ENCODE measurements around the gene ALOX12B.
"Not testable (repeated sequence)": the region's sequence is repeated elsewhere in the genome, so short reads cannot be mapped to it uniquely, and the experiment has no call there.

Gene ALOX12B

DNA sequence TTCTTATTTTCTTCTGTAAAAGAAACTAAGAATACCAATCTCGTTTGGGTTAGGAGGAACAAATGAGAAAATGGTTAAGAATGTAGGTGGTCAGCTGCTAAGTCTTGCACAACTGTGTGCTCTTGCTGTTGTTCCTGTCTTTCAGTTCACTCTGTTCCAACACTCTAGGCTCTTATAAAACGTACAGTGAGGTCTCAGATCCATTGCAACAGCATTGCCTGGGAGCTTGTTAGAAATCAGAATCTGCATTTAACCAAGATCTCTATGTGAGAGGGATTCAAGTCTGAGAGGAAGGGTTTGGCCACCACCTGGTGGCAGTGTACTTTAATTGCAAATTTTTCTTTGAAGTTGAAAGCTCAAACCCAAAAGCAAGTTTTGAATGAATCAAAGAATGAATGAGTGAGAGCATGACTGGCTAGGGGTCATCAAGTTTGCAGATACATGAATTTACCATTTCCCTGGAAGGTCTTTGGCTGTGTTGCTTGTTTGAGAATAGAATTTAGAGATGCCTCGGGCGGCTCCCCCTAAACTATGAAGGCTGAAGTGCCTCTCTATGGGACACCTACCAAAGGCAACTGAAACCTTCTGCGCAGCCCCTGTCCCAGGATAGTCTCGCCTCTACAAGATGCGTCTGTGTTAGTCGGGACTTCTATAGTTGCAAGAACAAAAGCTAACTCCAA is 46.1 kb downstream of the ALOX12B start:
- H3K4me3 ChIP-seq (ENCODE audit: low read length) = no peak overlapping the region
- H3K36me3 ChIP-seq (ENCODE audit: control insufficient read depth, insufficient read depth, low read length) = no peaks in the 10 kb centered on the region
- peaks cover 33% of the 10 kb centered on the region for H3K27me3 ChIP-seq (ENCODE audit: control insufficient read depth, insufficient read depth, low read length)
- H3K9me3 ChIP-seq (ENCODE audit: control insufficient read depth, low read length) = no peaks in the 10 kb centered on the region
- H3K4me1 ChIP-seq (ENCODE audit: control insufficient read depth, insufficient read depth, low read length) = peaks cover 4% of the 10 kb centered on the region
- no peak overlapping the region for H3K9ac ChIP-seq (ENCODE audit: low read length)

DNA sequence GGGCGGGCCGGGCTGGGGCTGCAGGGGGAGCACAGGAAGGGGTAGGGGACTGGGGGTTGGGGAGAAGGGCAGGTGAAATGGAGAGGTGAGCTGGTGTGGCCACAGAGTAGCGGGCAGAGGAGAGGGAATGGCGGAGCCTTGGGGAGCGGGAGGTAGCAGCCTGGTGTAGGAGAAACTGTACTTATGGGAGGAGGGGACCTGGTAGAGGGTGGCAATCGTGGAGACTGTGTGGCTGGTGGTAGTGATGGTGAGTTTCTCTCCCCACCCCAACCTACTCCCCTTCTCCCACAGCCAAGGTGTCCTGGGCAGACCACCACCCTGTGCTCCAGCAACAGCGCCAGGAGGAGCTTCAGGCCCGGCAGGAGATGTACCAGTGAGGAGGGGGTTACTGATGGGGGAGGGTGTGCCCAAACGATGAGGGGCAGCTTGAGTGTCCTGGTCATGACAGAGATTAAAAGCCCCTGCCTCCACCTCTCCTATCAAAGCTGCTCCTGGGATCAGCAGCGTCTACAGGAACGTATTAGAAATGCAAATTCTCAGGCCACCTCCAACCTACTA is 47.8 kb downstream of the ALOX12B start:
- Histone ChIP-seq H3K4me3 (ENCODE audit: low read length) (no peak overlapping the region), H3K27me3 (ENCODE audit: control insufficient read depth, insufficient read depth, low read length) (peaks cover 31% of the 10 kb centered on the region), H3K9me3 (ENCODE audit: control insufficient read depth, low read length) (no peaks in the 10 kb centered on the region)

DNA sequence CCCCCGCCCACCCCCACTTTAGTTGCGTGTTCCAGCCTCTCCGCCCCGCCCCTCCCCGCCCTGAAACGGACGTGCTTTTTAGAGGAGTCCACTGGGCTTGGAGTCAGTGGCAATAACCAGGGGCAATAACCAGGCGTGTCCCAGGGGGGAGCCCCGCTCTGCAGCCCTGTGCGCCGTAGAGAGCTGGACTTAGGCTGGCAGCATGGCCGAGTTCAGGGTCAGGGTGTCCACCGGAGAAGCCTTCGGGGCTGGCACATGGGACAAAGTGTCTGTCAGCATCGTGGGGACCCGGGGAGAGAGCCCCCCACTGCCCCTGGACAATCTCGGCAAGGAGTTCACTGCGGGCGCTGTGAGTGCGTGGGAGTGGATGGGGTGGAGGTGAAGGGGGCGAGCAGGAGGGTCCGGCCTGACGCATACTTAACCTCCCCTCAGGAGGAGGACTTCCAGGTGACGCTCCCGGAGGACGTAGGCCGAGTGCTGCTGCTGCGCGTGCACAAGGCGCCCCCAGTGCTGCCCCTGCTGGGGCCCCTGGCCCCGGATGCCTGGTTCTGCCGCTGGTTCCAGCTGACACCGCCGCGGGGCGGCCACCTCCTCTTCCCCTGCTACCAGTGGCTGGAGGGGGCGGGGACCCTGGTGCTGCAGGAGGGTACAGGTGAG is 48.4 kb downstream of the ALOX12B start, which contains the start of gene ALOX15B:
Gene ALOX15B (plus strand): TSS at position 106 of the 657 bp plus-strand sequence. CDS start 97 bp downstream, at position 203.
- no peaks in the 10 kb centered on the region for H3K9me3 ChIP-seq (ENCODE audit: control insufficient read depth, low read length)
- H3K27me3 ChIP-seq (ENCODE audit: control insufficient read depth, insufficient read depth, low read length) = peaks cover 36% of the 10 kb centered on the region
- peaks cover 4% of the 10 kb centered on the region for H3K4me1 ChIP-seq (ENCODE audit: control insufficient read depth, insufficient read depth, low read length)
- H3K9ac ChIP-seq (ENCODE audit: low read length) = peak within 1 kb of the TSS; percentile 8
- no peak within 1 kb of the TSS for H3K4me3 ChIP-seq (ENCODE audit: low read length)
- no peaks in the 10 kb centered on the region for H3K36me3 ChIP-seq (ENCODE audit: control insufficient read depth, insufficient read depth, low read length)

More for the DNA sequence above, 47.8 kb downstream of the ALOX12B start:
- Histone ChIP-seq H3K4me1 (ENCODE audit: control insufficient read depth, insufficient read depth, low read length) (peaks cover 4% of the 10 kb centered on the region), H3K9ac (ENCODE audit: low read length) (no peak overlapping the region), H3K36me3 (ENCODE audit: control insufficient read depth, insufficient read depth, low read length) (no peaks in the 10 kb centered on the region)

DNA sequence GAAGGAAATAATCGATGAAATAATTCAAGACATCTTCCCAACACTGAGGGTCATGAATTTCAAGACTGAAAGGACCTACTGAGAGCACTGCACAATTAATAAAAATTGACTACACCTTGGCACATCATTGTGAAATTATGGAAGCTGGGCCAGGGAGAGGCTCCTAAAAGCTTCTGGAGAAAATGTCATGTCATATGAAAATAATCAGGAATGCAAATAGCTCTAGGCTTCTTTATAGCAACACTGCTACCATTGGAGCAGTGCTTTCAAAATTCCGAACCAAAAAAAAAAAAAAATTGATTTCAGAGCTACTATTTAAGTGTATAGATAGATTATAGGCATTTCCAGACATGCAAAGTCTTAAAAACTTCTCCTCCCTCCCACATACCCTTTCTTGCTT is 55.1 kb downstream of the ALOX12B start:
- no peaks in the 10 kb centered on the region for H3K4me1 ChIP-seq (ENCODE audit: control insufficient read depth, insufficient read depth, low read length)
- no peak overlapping the region for H3K9ac ChIP-seq (ENCODE audit: low read length)
- H3K36me3 ChIP-seq (ENCODE audit: control insufficient read depth, insufficient read depth, low read length) = no peaks in the 10 kb centered on the region
- H3K9me3 ChIP-seq (ENCODE audit: control insufficient read depth, low read length) = no peaks in the 10 kb centered on the region
- H3K4me3 ChIP-seq (ENCODE audit: low read length) = no peak overlapping the region
- peaks cover 14% of the 10 kb centered on the region for H3K27me3 ChIP-seq (ENCODE audit: control insufficient read depth, insufficient read depth, low read length)

DNA sequence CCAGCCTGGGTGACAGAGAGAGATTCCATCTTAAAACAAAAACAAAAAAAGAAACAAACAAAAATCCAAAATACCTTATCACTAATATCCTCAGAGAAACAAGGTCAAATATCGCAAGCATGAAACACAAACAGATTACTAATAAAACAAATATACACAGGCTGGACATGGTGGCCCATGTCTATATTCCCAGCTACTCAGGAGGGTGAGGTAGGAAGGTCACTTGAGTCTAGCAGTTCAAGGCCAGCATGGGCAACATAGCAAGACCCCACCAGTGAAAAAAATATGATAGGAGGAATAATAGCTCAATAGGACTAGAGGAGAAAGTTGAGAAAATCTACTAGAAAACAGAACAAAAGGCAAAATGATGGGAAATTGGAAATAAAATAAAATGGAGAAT is 55.6 kb downstream of the ALOX12B start:
- Histone ChIP-seq H3K4me3 (ENCODE audit: low read length) (no peak overlapping the region), H3K9ac (ENCODE audit: low read length) (no peak overlapping the region), H3K9me3 (ENCODE audit: control insufficient read depth, low read length) (no peaks in the 10 kb centered on the region), H3K4me1 (ENCODE audit: control insufficient read depth, insufficient read depth, low read length) (no peaks in the 10 kb centered on the region), H3K27me3 (ENCODE audit: control insufficient read depth, insufficient read depth, low read length) (peaks cover 18% of the 10 kb centered on the region), H3K36me3 (ENCODE audit: control insufficient read depth, insufficient read depth, low read length) (no peaks in the 10 kb centered on the region)

DNA sequence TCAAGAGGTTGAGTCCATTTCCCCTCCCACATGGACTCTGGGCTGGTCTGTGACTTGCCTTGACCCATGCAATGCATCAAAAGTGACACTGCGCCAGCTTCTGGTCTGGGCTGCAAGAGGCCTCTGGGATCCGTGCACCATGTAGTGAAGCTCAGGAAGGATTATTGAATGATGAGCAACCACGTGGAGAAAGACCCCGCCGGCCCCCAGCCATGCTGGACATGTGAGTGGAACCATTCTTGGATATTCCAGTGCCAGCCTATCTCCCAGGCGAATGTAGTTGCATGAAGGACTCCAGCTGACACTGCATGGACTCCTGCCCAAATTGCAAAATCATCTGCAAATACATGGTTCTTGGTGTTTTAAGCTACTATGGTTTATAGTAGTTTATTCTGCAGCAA is 56.3 kb downstream of the ALOX12B start:
- no peaks in the 10 kb centered on the region for H3K9me3 ChIP-seq (ENCODE audit: control insufficient read depth, low read length)
- H3K4me3 ChIP-seq (ENCODE audit: low read length) = no peak overlapping the region
- H3K4me1 ChIP-seq (ENCODE audit: control insufficient read depth, insufficient read depth, low read length) = no peaks in the 10 kb centered on the region
- peaks cover 19% of the 10 kb centered on the region for H3K27me3 ChIP-seq (ENCODE audit: control insufficient read depth, insufficient read depth, low read length)
- no peak overlapping the region for H3K9ac ChIP-seq (ENCODE audit: low read length)
- H3K36me3 ChIP-seq (ENCODE audit: control insufficient read depth, insufficient read depth, low read length) = no peaks in the 10 kb centered on the region

DNA sequence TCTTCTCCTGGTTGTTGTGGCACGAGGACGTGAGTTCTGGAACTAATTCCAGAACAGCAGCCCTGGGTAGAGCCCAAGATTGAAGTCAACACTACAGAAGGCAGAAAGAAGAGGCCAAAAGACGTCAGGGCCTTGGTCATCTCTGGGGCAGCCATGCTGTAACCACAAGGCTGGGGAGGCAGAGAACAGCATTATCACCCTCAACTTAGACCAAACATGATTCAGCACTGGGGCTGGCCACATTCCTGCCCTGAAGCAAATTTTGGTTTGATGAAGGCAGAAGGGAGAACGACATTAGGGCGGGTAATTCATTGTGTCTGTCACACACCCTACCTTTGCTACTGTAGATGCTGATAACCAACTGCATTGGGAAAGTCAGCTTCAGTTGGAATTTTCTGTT is 58.4 kb downstream of the ALOX12B start:
- Histone ChIP-seq H3K4me1 (ENCODE audit: control insufficient read depth, insufficient read depth, low read length) (no peaks in the 10 kb centered on the region), H3K4me3 (ENCODE audit: low read length) (no peak overlapping the region), H3K27me3 (ENCODE audit: control insufficient read depth, insufficient read depth, low read length) (peaks cover 13% of the 10 kb centered on the region), H3K9me3 (ENCODE audit: control insufficient read depth, low read length) (no peaks in the 10 kb centered on the region), H3K36me3 (ENCODE audit: control insufficient read depth, insufficient read depth, low read length) (no peaks in the 10 kb centered on the region), H3K9ac (ENCODE audit: low read length) (no peak overlapping the region)

DNA sequence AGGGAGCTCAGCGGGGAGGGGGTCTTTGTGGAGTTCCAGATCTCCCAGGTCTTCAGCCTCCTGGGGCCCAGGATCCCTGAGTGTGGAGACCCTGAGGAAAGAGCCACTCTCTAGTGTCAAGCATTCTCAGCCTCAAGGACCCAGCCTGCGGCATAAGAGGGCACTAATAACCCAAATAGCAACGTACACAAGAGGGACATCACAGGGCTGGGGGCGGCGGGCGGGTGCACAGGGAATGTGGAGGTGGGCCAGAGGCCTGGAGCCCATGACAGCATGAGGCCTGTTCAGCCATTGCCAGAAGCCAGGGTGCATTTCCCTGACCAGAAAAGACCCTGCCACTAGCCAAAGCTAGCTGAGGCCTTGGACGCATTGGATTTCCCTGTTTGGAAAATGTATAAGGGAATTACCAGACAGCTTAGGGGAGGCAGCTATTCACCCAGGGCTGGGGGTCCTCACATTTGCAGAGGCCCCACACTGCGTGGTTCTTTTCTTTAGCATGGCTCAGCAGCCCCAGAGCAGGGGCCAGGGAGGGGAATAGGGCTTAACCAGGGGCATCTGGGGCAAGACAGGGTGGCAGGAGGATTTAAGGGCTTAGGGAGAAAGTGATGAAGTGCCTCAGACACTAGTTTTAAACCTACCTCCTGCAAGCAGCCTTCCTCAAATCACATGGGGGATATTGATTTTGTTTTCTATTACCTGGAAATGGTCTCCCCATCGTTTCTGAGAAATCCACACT is 62.2 kb downstream of the ALOX12B start:
- no peaks in the 10 kb centered on the region for H3K36me3 ChIP-seq (ENCODE audit: control insufficient read depth, insufficient read depth, low read length)
- H3K9ac ChIP-seq (ENCODE audit: low read length) = no peak overlapping the region
- H3K4me1 ChIP-seq (ENCODE audit: control insufficient read depth, insufficient read depth, low read length) = peaks cover under 1% of the 10 kb centered on the region
- H3K27me3 ChIP-seq (ENCODE audit: control insufficient read depth, insufficient read depth, low read length) = peaks cover 8% of the 10 kb centered on the region
- H3K4me3 ChIP-seq (ENCODE audit: low read length) = no peak overlapping the region
- no peaks in the 10 kb centered on the region for H3K9me3 ChIP-seq (ENCODE audit: control insufficient read depth, low read length)

DNA sequence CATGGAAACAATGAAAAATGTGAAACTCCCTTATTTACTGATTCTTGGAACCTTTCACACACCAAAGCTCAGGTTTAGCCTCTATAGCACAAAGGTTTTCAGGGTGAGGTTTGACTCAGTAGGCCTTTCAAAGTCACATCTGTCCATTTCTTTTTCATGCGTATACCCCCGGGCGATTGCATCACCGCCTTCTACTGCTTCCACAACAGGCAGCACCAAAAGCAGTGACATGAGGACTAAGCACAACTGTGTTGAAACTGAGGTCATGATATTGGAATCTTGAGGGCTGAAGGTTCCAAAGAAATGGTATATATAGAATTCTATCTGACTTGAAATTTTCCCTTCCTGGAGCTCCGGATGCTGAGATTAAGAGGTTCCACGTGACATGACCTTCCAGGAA is 63.4 kb downstream of the ALOX12B start:
- H3K4me1 ChIP-seq (ENCODE audit: control insufficient read depth, insufficient read depth, low read length) = peaks cover 12% of the 10 kb centered on the region
- H3K36me3 ChIP-seq (ENCODE audit: control insufficient read depth, insufficient read depth, low read length) = not testable (repeated sequence)

More for the DNA sequence above, 63.4 kb downstream of the ALOX12B start:
- not testable (repeated sequence) for H3K27me3 ChIP-seq (ENCODE audit: control insufficient read depth, insufficient read depth, low read length); H3K9ac ChIP-seq (ENCODE audit: low read length); H3K4me3 ChIP-seq (ENCODE audit: low read length); H3K9me3 ChIP-seq (ENCODE audit: control insufficient read depth, low read length)

All from mucosa of stomach (tissue), 1 donor.